ENCODE measurements around the gene XRN2.

Gene XRN2

DNA sequence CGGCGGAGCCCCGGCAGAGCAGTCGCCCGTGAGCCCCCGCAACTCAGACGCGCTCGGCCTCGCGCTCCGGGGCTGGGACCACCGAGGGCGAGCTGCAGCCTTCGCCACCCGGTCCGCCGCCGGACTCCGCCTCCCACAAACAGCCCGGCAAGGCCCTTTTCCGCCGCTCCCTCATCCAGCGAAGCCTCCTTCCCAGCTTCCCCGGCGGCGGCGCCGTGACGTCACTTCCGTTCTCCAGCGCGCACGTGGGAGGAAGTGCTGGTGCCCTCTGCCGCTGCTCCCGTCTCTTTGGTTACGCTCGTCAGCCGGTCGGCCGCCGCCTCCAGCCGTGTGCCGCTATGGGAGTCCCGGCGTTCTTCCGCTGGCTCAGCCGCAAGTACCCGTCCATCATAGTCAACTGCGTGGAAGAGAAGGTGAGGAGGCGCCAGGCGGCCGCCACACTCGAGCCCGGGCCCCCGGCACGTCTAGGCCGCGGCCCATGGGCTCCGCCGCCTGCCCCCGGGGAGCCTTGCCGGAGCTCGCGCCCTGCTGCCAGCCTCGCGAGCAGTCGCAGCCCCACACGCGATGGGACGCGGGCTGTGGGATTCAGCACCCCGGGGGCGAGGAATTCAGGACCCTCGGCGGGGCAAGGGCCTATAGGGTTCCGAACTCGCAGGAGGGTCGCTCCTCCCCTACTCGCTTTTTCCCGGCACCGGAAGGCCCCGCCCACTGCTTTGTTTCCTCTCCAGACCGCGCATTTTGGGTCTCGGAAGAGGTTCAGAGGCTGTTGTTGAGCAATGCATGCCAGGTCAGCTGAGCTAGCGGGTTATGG lies at the start of gene XRN2:
TSS of gene XRN2 (plus strand) at position 271 of the 811 bp plus-strand sequence. CDS start at position 339, 68 bp downstream.
- peak; percentile 90 for DNase-seq

GRCh38 chr20:21257192-21257591 lies 45.9 kb upstream of the XRN2 start:
- DNase-seq = no peak

DNA sequence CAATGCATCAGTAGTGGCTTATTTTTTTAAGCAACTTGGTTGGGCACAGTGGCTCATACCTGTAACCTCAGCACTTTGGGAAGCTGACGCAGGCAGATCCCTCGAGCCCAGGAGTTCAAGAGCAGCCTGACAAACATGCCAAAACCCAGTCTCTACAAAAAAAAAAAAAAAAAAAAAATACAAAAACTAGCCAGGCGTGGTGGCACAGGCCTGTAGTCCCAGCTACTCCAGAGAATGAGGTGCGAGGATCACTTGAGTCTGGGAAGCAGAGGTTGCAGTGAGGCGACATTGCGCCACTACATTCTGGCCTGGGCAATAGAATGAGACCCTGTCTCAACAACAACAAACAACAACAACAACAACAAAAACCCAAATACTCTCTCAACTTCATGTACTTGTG lies 44.7 kb upstream of the XRN2 start:
- DNase-seq = no peak

DNA sequence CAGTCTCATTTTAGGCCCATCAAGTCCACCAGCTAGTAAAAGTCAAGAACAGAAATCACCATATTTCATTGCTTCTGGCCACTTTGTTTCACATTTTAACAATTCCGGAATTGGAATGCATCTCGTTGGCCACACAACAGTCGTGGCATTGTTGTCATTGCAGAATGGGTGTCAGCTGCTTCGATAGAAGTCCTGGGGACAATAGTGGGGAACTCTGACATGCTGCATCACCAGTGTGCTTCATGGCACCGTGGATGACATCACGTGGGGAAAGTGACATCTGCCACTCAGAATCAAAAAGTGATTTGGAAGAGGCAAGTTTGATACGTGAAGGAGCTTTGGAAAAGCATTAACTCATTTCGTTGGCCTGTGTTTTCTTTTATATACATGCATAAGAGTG lies 43.8 kb upstream of the XRN2 start:
- DNase-seq = no peak

GRCh38 chr20:21262812-21263211 lies 40.3 kb upstream of the XRN2 start:
- DNase-seq = no peak

DNA sequence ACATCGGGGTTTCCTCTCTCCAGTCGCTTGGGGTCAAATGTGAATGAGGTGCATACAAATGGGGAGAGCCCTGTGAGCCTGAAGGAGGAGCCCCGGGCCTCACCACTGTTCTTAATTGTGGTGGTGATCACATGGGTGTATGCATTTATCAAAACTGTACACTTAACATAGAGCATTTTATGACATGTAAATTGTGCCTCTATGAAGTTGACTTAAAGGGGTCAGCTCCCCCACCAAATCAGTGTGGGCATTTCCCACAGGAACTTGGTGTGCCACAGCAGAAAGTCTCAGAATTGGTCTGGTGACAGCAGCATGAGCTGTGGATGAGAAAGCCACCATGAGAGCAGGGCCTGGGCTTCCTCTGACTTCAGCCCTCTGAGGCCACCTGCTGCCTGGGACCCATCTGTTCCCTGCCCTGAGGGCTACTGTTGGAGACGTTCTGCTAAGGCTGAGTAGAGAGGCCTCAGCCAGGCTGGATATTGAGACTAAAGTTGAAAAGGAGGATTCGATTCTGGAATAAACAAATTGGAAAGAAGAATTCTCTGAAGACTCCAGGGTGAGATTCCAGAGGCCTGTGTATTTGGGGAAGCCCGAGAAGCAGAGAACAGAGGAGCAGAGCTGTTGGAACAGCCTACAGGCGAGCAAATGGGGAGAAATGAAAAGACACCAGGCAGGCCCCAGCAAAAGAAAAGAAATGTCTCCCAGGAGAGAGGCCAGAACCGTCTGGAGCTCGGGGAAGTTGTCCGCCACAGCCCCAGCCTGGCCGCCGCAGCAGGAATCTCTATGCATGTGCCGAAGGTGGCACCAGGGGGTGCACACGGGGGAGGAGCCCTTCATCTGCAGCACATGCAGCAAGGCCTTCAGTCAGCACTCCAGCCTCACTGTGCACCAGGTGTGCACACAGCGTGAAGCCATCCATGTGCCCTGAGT lies 37.6 kb upstream of the XRN2 start:
- no peak for DNase-seq

DNA sequence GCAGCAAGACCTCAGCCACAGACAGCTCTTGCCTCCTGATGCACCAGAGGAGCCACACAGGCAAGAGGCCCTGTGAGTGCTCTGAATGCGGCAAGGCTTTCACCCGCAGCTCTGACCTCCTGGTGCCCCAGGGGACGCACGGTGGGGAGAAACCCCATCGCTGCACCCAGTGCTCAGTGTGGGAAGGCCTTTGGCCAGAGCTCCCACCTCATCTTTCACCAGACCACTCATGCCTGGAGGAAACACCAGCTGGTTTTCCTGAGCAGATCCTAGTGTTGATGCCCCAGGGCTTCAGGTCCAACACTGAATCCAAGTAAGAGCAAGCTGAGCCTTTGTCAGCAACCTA lies 37.0 kb upstream of the XRN2 start:
- DNase-seq = no peak

- DNase-seq = no peak
Measured at GRCh38 chr20:21269772-21270171, 33.4 kb upstream of the XRN2 start.

GRCh38 chr20:21270806-21271205 lies 32.3 kb upstream of the XRN2 start:
- DNase-seq = no peak

DNA sequence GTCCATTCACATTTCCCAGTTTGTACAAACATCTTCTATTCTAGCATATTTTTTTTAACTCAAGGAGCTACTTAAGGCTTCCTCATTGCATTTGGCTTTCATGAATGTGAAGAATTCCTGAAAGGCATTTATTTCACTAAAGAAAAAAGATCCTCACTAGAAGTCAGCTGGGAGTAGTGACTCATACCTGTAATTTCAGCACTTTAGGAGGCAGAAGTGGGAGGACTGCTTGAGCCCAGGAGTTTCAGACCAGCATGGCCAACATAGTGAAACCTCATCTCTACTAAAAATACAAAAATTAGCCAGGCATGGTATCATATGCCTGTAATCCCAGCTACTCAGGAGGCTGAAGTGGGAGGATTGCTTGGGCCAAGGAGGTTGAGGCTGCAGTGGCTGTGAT lies 30.9 kb upstream of the XRN2 start:
- DNase-seq = no peak

GRCh38 chr20:21272679-21273078 lies 30.5 kb upstream of the XRN2 start:
- DNase-seq = no peak

- no peak for DNase-seq
Measured at GRCh38 chr20:21273755-21274386, 29.3 kb upstream of the XRN2 start.

GRCh38 chr20:21278829-21279228 lies 24.3 kb upstream of the XRN2 start:
- DNase-seq = no peak

GRCh38 chr20:21279706-21280521 lies 23.2 kb upstream of the XRN2 start:
- DNase-seq = no peak

GRCh38 chr20:21280522-21281016 lies 22.6 kb upstream of the XRN2 start:
- no peak for DNase-seq

DNA sequence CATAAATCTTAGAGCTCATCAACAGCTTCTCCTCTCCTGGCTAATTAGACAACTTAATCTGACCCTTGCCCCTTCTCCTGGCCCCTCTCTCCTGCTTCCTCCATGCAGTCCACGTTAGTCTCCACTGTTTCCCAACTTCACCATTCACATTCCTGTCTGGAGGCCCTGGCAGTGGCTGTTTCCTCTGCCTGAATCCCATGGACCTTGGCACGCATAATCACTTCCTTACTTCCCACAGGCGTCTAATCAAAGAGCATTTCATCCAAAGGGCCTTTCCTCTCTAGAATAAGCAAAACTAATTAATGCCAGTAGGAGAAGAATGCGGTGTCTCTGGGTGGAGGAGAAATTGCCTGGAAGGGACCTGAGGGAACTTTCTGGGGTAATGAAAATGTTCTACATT lies 16.4 kb upstream of the XRN2 start:
- no peak for DNase-seq

GRCh38 chr20:21288587-21289370 lies 14.4 kb upstream of the XRN2 start:
- no peak for DNase-seq

- no peak for DNase-seq
Measured at GRCh38 chr20:21289651-21290050, 13.5 kb upstream of the XRN2 start.

DNA sequence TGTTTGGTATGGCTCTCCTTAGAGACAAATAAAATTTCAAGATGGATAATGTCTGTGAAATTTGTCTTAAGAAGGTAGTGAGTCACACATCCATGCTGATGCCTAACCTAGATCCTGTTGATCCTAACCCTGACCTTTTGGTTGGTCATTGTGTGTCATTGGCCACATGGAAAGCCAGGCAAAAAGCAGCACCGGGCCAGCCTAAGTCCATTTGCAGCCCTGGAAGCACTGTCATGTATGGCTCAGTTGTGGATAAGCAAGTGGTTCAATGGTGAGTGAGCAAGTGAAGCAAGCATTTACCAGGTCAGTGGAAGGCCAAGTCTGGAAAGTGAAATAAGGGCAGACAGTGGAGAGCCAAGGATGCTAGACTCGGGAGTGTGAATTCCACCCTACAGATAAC lies 12.1 kb upstream of the XRN2 start:
- no peak for DNase-seq

DNA sequence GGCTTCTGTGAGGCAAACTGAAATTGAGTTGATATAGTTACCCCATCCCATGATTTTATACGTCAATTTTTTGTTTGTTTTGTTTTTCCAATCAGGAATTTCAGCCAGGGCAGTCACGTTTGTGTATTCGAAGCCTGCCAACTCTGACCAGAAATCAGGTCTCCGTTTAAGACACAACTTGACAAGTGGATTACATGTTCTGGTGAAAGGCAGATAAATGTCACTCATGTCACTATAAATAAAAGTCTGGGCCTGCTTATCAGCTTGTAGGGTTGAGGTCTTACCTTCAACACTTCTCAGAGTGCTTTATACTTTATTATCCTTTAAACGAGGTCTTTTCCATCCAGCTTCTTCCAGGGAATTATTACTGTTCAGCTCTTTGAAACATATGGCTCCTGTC lies 8.4 kb upstream of the XRN2 start:
- DNase-seq = no peak

DNA sequence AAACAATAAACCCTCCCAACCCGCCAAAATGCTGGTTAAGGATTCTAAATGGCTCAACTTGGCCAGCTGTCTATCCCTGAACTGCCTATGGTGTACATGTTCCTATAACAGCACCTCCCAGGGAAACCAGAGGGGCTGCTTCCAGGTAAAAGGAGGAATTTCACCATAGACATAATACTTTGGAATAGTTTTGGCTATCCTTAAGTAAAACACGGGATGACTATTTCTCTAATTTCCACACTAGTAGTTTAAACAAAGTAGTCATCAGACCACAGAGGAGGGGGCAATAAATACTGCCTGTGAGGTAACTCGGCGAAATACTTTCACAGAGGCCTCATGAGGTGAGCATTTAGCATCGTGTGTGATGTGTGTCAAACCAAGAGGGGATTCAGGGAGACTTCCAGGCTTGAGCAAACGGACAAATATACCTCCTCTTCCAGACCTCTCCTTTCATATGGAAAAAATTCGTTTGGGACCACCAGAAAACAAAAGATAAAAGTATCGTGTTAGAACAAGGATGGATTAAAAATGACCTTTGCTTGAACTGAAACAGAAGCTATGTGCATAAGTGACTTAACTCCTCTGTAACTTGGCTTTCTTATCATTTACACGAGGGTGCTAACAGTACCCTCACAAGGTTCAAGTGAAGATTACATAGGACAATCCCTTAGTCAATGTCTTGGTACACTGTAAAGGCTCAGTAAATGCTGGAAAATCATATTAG lies 1.0 kb upstream of the XRN2 start:
- DNase-seq = no peak
